HG03159 (cell line): ENCODE data around the gene ZNF737.
"Not testable (repeated sequence)": the region's sequence is repeated elsewhere in the genome, so short reads cannot be mapped to it uniquely, and the experiment has no call there.

ENCODE experiments used
- ATAC-seq: cut with Tn5 transposase; IDR thresholded peaks from one replicate; pipeline ENCODE4 v1.9.1; 2021; ENCODE audit warnings: mild to moderate bottlenecking, moderate library complexity; ENCODE audit not compliant: unreplicated experiment

The ZNF737 gene

DNA sequence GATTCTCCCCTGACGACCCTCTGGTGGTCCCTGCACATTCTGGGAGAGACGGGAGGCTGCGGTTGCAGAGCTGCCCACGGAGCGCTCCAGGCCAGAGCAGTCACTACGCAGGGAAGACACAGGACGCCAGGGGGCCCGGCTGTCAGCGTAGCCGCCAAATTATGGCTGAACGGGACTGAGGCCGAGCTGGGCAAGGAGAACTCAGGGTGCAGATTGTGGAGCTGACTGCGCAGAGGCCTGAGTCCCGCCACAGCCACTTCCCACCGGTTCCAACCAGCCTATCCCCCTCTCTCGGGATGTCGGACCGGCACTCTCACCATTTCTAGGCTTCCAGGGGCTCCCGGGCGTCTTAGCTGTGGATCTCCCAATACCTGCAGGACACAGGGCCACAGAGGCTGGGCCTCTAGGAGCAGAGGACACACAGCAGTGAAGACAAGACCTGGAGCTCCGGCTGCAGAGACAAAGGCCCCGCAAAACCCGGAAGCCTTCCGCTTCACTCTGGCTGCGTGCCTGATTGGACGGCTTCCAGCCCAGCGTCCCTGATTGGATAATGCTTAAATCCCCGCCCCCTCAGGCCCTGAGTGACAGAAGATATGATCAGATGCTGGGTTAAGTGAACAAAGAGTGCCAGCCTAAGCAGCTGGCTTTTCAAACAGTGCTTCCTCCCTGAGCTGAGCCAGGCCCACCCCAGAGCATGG, at the start of gene ZNF737:
ZNF737 (minus strand) TSS at position 461 of the 698 bp plus-strand sequence; CDS start at position 320, 141 bp downstream.
- peak; percentile 94 for ATAC-seq

DNA sequence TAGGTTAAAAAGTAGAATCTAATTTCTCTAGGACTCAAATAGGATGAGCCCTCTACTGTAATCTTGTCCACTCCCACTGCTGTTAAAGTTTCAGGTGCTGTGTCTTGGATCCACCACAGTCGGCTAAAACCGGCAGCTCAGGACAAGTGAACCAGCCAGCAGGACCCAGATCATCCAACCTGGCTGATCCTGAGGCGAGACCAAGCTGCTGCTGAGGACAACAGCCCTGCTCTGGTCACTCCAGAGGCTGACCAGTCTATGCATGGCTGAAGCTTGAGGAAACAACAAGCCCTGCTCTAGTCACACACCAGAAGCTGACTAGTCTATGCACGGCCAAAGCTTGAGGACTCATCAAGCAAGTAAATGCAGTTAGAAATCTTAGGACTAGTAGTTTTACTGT, 49.4 kb upstream of the ZNF737 start:
- ATAC-seq, result not testable (repeated sequence)

DNA sequence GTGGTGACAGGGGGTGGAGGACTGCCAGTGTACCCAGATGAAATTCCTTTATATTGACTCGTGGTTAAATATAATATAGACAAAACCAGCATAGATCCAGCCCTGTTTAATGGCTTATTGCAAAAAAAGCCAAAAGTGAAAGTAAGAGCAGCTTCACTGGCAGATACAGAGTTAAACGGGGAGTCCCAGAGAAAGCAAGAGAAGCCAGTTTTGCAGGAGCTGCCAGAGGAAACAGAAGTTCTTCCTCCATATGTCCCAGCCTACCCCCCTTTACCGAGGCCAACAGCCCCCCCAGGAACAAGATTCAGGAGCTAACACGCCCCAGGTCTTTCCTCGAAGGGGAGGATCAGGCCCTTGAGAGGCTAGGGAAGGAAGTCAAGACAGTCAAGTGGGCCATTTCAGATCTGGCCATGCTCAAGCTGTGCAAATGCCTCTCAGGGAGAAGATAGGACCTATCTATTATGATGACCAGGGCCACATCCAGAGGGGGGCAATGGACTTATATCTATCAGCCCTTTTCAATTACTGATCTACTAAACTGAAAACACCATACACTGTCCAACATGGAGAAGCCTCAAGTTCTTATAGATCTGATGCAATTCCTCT, 47.2 kb upstream of the ZNF737 start:
- ATAC-seq, result no peak

DNA sequence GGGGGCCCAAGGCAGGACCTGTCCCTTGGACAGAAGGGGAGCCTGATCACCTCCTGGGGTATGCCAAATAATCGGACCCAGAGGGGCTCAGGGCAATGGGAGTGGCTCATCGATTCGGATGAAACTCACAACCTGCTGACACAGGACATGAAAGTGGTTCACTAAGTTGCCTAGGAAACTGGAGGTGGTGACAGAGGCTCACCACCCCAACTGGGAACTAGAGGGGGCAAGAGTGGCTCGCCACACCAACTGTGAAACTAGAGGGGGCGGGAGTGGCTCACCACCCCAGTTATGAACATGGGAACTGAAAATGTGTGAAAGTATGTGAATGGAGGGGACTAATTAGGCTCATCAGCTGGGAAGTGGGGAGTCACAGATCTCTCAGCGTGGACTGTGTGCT, 46.3 kb upstream of the ZNF737 start:
- no peak for ATAC-seq

DNA sequence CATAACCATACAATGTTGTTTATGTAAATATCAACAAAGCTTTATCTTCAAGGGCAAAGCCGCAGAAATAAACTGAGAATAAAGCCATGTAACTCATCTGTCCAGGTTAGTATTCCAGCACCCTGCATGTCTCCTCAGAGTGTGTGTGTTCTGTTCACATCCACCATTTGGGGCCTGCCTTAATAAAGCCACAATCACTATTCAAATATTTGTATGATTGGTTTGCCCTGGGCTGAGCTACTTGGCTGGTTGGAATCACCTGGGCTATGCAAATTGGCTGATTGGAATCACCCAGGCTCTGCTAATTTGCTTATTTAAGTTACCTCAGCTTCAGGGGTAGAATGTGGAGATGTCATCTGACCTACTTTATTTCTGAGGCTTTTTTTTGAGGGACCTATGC, 42.4 kb upstream of the ZNF737 start:
- no peak for ATAC-seq

DNA sequence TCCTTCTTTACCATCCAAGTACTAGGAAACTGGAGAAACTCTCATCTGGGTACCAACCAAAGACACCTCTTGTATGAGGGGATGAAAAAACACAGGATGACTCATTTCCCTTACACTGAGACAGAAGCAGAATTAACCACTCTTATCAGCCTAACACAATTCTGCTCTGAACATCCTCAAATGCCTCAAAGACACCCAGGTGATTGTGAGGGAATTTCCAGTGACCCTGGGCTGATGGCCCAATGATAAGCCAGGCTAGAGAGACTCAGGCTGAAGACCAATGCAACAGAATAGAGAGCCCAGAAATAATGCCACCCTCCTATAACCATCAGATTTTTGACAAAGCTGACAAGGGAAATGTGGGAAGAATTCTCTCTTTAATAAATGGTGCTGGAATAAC, 7.0 kb downstream of the ZNF737 start:
- no peak for ATAC-seq

DNA sequence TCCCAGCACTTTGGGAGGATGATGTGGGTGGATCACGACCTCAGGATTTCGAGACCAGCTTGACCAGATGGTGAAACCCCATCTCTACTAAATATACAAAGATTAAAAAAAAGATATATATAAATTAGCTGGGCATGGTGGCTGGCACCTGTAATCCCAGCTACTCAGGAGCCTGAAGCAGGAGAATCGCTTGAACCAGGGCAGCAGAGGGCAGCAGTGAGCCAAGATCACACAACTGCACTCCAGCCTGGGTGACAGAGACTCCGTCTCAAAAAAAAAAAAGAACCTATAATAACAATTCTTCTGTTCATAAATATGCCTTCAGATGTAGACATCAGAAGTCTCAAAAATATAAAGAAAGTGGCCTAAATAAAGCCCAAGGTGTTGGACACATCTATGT, 7.6 kb downstream of the ZNF737 start:
- ATAC-seq, result no peak

DNA sequence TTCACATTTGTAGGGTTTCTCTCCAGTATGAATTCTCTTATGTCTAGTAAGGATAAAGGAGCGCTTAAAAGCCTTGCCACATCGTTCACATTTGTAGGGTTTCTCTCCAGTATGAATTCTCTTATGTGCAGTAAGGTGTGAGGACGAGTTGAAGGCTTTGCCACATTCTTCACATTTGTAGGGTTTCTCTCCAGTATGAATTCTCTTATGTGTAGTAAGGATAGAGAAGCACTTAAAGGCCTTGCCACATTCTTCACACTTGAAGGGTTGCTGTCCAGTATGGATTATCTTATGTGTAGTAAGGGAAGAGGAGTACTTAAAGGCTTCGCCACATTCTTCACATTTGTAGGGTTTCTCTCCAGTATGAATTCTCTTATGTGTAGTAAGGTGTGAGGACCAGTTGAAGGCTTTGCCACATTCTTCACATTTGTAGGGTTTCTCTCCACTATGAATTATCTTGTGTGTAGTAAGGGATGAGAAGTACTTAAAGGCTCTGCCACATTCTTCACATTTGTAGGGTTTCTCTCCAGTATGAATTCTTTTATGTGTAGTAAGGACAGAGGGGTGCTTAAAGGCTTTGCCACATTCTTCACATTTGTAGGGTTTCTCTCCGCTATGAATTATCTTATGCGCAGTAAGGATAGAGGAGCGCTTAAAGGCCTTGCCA, 20.8 kb downstream of the ZNF737 start:
- not testable (repeated sequence) for ATAC-seq

DNA sequence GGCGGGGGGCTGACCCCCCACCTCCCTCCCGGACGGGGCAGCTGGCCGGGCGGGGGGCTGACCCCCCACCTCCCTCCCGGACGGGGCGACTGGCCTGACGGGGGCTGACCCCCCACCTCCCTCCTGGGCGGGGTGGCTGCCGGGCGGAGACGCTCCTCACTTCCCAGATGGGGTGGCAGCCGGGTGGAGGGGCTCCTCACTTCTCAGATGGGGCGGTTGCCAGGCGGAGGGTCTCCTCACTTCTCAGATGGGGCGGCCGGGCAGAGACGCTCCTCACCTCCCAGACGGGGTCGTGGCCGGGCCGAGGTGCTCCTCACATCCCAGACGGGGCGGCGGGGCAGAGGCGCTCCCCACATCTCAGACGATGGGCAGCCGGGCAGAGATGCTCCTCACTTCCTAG, 35.3 kb downstream of the ZNF737 start:
- ATAC-seq, result not testable (repeated sequence)

DNA sequence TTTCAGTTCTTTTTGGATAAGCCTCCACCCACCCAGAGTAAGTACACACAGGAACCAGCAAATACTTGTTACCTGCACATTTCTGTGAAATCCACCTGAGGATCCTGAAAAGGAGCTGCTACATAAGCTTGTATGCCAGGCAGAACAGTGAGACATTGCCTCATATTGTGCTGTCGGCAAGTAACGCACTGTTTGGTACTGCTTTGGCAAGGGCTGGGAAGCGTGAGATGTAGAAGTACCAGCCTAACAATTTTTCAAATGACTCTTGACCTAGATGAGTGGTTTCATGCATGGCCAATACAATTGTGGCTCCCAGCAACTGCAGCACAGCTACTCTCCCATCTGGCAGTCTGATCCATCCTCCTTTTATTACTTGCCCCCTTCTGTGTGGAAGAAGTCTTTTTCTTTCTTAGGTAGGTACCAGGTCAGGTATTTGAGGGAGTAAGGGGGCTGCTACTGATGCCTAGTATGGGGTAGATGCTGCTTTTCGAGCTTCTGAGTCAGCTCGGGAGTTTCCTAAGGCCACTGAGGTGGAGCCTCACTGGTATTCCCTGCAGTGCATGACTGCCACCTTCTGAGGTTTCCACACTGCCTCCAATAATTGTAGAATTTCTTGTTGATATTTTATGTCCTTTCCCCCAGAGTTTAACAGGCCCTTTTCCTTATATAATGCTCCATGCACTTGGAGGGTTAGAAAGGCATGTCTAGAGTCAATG, 52.2 kb downstream of the ZNF737 start:
- no peak for ATAC-seq

DNA sequence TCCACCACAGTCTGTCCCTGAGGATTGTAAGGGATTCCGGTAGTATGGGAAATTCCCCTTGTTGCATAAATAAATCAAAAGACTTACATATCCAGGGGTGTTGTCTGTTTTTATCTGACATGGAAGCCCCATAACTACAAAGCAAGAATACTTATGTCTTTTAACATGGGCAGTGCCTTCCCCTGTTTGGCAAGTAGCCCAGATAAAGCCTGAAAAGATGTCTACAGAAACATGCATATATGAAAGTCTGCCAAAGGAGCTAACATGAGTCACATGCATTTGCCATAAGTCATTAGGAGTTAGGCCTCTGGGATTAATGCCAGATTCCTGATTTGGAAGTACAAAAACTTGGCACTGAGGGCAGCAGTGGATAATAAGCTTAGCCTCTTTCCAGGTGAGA, 62.1 kb downstream of the ZNF737 start:
- ATAC-seq, result no peak
